ELR (cell line): ENCODE data around the gene MACROD2.
"Not testable (repeated sequence)": the region's sequence is repeated elsewhere in the genome, so short reads cannot be mapped to it uniquely, and the experiment has no call there.

Source experiments
- DNase-seq: peaks from one replicate; pipeline ENCODE4 v3.0.0-alpha.2; 2015; ENCODE audit warnings: low read depth

MACROD2 gene

GRCh38 chr20:14193443-14193842 is 198.1 kb downstream of the MACROD2 start:
- DNase-seq = no peak

- no peak for DNase-seq
Observed at GRCh38 chr20:14193885-14194284, 198.6 kb downstream of the MACROD2 start.

GRCh38 chr20:14197097-14197496 is 201.8 kb downstream of the MACROD2 start:
- DNase-seq = no peak

GRCh38 chr20:14198416-14198815 is 203.1 kb downstream of the MACROD2 start:
- DNase-seq = no peak

- no peak for DNase-seq
Observed at GRCh38 chr20:14199111-14199510, 203.8 kb downstream of the MACROD2 start.

- DNase-seq = no peak
Observed at GRCh38 chr20:14203657-14204056, 208.3 kb downstream of the MACROD2 start.

GRCh38 chr20:14207591-14207990 is 212.3 kb downstream of the MACROD2 start:
- DNase-seq = no peak

GRCh38 chr20:14208956-14209355 is 213.6 kb downstream of the MACROD2 start:
- DNase-seq = no peak

- no peak for DNase-seq
Observed at GRCh38 chr20:14210146-14210545, 214.8 kb downstream of the MACROD2 start.

GRCh38 chr20:14214046-14214445 is 218.7 kb downstream of the MACROD2 start:
- DNase-seq = no peak

- not testable (repeated sequence) for DNase-seq
Observed at GRCh38 chr20:14215880-14216279, 220.6 kb downstream of the MACROD2 start.

- no peak for DNase-seq
Observed at GRCh38 chr20:14219801-14220461, 224.6 kb downstream of the MACROD2 start.

- no peak for DNase-seq
Observed at GRCh38 chr20:14220986-14221385, 225.7 kb downstream of the MACROD2 start.

GRCh38 chr20:14223806-14224205 is 228.5 kb downstream of the MACROD2 start:
- DNase-seq = no peak

- DNase-seq = not testable (repeated sequence)
Observed at GRCh38 chr20:14226051-14227049, 231.0 kb downstream of the MACROD2 start.

- no peak for DNase-seq
Observed at GRCh38 chr20:14232650-14233049, 237.3 kb downstream of the MACROD2 start.

GRCh38 chr20:14234666-14235295 is 239.5 kb downstream of the MACROD2 start:
- no peak for DNase-seq

GRCh38 chr20:14235355-14235754 is 240.0 kb downstream of the MACROD2 start:
- DNase-seq = peak; percentile 0

- no peak for DNase-seq
Observed at GRCh38 chr20:14245368-14245970, 250.2 kb downstream of the MACROD2 start.

GRCh38 chr20:14259689-14260088 is 264.4 kb downstream of the MACROD2 start:
- DNase-seq = no peak

- DNase-seq = no peak
Observed at GRCh38 chr20:14260367-14260766, 265.1 kb downstream of the MACROD2 start.

- DNase-seq = peak; percentile 0
Observed at GRCh38 chr20:14264869-14265268, 269.6 kb downstream of the MACROD2 start.
